ENCODE data around the gene NT5DC1.
A peak's percentile ranks its signal among the peaks of the same experiment; 100 is the strongest.

The NT5DC1 gene

GRCh38 chr6:116100419-116101301 is at the start of gene NT5DC1:
Gene NT5DC1, plus strand, starts transcription at chr6:116100853. Its CDS starts 78 bp downstream, at chr6:116100931.
- DNase-seq (ENCODE audit: low spot score), result peak; percentile 85

- DNase-seq (ENCODE audit: low spot score), result no peak
Observed at GRCh38 chr6:116051244-116051643, 49.4 kb upstream of the NT5DC1 start.

DNA sequence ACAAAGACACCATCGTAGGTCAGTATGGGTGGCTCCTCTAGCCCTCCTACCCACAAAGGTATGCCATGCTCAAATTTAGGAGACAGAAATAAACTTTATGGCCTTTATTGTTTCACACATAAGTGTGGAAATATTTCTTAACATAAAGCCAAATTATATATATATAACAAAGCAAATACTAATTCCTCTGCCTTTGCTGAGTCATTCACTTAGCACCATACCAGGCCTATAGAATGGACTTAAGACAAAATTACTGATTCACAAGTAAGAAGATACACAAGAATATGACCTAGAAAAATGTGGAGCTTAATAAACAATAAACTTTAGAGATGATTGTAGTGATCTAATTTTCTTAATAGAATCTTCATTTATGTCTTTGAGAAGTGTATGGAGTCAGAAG is 45.1 kb upstream of the NT5DC1 start:
- DNase-seq (ENCODE audit: low spot score), result no peak

DNA sequence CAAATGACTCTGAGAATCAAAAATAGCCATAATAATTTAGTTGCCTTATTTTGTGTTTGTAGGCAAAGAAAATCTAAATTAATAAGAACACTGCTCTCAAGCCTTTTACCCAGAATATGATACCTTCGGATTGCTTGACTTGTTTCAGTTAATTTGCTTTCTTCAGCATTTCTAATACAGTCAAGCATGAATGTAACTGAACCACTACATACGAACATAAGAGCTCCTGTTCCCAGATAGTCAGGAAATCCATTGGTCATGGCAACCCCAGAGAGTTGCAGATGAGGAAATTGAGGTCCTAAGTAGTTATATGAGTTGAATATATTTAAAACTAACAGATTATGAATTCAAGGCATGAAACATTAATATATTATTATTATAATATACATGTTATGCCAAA is 42.9 kb upstream of the NT5DC1 start:
- DNase-seq (ENCODE audit: low spot score), result no peak

GRCh38 chr6:116059713-116060571 is 40.7 kb upstream of the NT5DC1 start:
- no peak for DNase-seq (ENCODE audit: low spot score)

DNA sequence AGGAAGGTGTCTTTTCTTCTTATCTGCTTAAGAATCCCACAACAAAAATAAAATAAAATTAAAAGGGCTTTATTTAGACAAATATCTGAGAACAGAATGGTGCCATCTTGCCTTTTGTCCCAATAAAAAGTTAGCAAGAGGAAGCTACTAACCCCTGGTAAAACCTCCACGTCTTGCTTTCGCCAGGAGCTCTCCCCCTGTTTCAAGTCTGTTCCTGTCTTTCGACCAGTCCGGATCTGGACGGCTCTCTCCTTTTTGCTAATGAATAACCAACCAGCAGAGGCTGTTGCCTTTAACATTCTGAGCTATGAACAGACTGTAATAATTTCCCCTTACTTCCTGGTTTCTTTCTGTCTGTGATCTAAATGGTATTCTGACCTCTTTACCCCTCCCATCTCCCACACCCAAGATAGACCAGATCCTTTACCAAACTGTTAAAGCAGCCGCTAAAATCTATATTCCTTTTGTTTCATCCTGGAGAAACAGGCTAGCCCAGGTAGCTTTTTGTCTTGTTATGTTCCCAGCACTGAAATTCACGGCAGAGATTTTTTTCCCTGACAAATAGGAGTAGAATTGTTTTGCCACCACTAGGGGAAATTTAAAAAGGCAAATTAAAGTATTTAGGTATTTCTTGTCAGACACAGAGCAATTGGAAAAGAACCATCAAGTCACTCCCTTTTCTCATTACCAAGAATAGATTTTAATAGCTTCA is 39.9 kb upstream of the NT5DC1 start, which contains the start of gene FRK:
Gene FRK (minus strand): TSS at position 320 of the 712 bp plus-strand sequence. CDS start 580 bp downstream, outside the sequence.
- no peak for DNase-seq (ENCODE audit: low spot score)

GRCh38 chr6:116062496-116062895 is 38.2 kb upstream of the NT5DC1 start:
- no peak for DNase-seq (ENCODE audit: low spot score)

DNA sequence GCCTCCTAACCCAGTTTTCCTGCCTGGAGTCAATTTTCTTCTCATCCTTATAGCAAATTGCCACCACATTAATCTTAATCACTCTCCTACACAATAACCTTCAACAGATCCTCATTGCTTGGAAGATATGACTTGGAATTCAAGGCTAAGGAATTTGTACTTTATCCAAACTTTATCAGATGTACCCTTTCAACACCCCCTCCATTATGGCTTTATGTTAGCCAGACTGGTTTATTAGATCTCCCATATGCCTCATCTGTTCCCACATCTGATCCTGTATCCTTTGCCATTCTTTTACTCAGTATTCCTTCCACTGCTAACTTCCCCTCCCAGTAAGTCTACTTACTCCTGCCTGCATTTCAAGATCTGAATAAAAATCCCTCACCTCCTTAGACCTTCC is 36.0 kb upstream of the NT5DC1 start:
- DNase-seq (ENCODE audit: low spot score), result no peak

DNA sequence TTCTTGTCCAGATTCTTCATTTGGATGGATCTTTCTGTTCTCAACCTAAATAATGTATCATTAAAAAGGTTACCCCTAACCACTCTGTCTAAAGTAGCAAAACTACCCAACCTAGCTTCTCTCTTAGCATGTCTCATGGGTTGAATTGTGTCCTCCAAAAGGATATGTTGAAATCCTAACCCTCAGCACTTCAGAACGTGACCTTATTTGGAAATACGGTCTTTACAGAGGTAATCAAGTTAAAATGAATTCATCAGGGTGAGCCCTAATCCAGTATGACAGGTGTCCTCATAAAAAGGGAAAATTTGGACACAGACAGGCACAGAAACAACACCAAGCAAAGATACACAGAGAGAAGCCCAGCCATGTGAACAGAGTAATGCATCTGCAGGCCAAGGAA is 33.9 kb upstream of the NT5DC1 start:
- no peak for DNase-seq (ENCODE audit: low spot score)

GRCh38 chr6:116070101-116070500 is 30.6 kb upstream of the NT5DC1 start:
- DNase-seq (ENCODE audit: low spot score), result no peak

- no peak for DNase-seq (ENCODE audit: low spot score)
Observed at GRCh38 chr6:116070616-116071389, 29.9 kb upstream of the NT5DC1 start.

DNA sequence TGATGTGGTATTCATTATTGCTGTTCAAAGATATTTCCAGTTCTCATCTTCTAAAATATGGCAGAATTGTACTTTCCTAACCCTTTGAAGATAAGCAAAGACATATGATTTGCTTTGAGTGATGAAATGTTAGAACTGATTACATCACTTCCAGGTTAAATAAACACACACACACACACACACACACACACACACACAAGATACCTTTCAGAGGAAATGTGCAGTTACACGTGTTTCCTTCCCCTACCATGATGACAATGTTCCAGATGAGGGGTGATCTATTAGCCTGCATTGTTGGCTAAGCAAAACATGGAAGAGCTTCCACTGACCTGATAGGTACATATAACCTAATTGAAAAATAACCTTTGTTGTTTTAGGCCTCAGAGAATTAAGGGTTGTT is 28.3 kb upstream of the NT5DC1 start:
- no peak for DNase-seq (ENCODE audit: low spot score)

- peak; percentile 63 for DNase-seq (ENCODE audit: low spot score)
Observed at GRCh38 chr6:116073765-116074440, 26.8 kb upstream of the NT5DC1 start.

GRCh38 chr6:116074732-116075390 is 25.8 kb upstream of the NT5DC1 start:
- DNase-seq (ENCODE audit: low spot score), result no peak

DNA sequence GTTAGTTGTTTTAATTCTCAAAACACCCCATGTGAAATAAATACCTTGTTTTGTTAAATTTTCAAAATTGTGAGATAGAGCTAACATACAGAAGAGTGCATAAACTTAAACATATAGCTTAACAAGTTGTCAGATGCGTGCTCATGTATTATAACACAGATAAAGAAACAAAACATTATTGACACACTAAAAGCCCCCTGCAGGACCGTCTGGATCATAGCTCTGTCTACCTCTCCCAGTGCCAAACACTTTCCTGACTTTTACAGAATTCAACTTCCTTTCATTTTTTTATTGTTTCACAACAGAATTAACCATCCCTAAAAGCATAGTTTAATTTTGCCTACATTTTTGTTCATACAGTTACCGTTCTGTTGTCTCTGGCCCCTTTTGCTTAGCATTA is 22.1 kb upstream of the NT5DC1 start:
- DNase-seq (ENCODE audit: low spot score), result no peak

- DNase-seq (ENCODE audit: low spot score), result no peak
Observed at GRCh38 chr6:116078945-116079344, 21.7 kb upstream of the NT5DC1 start.

GRCh38 chr6:116083052-116083451 is 17.6 kb upstream of the NT5DC1 start:
- no peak for DNase-seq (ENCODE audit: low spot score)

- DNase-seq (ENCODE audit: low spot score), result no peak
Observed at GRCh38 chr6:116084284-116084683, 16.4 kb upstream of the NT5DC1 start.

DNA sequence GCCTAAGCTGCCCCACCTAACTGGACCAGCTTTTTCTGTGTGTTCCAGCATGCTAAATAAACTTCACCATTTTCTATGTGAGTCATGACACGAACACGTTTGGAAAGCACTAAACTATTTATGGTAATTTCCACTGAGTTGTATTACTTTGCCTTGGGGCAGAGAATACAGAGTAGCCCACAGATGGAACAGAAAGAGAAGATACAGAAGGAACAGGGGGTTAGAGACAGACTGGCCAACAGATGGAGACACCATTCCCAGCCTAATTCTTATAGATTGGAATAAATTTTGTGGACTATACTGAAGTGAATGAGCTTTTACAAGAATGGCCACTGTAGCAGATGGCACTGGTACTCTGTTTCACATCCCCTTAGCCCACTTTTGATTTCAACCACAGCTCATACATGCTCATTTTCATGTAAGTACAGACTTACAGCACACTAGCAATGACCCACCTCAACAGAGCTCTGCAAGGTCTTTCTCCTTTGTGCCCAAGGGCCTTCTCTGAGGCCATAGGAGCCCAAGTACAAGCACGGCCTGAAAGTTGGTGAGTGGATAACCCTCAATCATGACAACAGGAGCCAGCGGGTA is 13.1 kb upstream of the NT5DC1 start:
- DNase-seq (ENCODE audit: low spot score), result no peak

DNA sequence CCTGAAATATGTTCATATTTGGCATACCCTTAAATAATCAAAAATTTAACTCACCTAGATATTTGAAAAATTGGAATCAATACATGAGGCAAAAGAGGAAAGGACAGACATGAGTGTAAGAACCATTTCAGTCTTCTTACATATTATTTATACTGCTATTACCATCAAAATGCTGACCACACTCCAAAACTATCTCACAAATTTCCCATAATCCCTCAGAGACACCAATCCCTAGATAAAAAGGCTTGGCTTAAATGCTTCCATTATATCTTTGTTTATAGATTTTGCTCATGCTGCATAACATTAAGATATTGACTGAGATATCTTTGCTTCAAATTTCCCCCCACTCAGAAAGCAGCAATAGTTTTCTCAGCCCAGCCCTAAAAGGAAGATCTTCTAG is 11.7 kb upstream of the NT5DC1 start:
- DNase-seq (ENCODE audit: low spot score), result no peak

All from RKO (cell line).